Parathyroid adenoma (tissue), 2 donors: ENCODE measurements around the gene PXDN.
"Not testable (repeated sequence)": the region's sequence is repeated elsewhere in the genome, so short reads cannot be mapped to it uniquely, and the experiment has no call there.

Experiments used
- H2AFZ ChIP-seq: fragments of 300-600 bp; sonication (generic); one replicate; pipeline ENCODE4 v1.7.0; 2017; ENCODE audit warnings: antibody characterized with exemption, mild to moderate bottlenecking
- H3K27ac ChIP-seq: fragments of 300-600 bp; sonication (generic); one replicate; pipeline ENCODE4 v1.7.0; 2017
- H3K27me3 ChIP-seq: fragments of 300-600 bp; sonication (generic); one replicate; pipeline ENCODE4 v1.7.0; 2017; ENCODE audit warnings: low read length; ENCODE audit not compliant: control insufficient read depth, insufficient read depth
- H3K36me3 ChIP-seq: fragments of 300-600 bp; sonication (generic); one replicate; pipeline ENCODE4 v1.7.0; 2017; ENCODE audit warnings: low read length; ENCODE audit not compliant: control insufficient read depth, insufficient read depth
- H3K4me1 ChIP-seq: fragments of 300-600 bp; sonication (generic); one replicate; pipeline ENCODE4 v1.7.0; 2017; ENCODE audit warnings: control low read depth
- H3K4me2 ChIP-seq: fragments of 300-600 bp; sonication (generic); one replicate; pipeline ENCODE4 v1.7.0; 2017; ENCODE audit warnings: low read length
- H3K4me3 ChIP-seq: fragments of 300-600 bp; sonication (generic); one replicate; pipeline ENCODE4 v1.7.0; 2017; ENCODE audit warnings: low read depth, low read length
- H3K79me2 ChIP-seq: fragments of 300-600 bp; sonication (generic); one replicate; pipeline ENCODE4 v1.7.0; 2017; ENCODE audit warnings: control low read depth
- H3K9ac ChIP-seq: fragments of 300-600 bp; sonication (generic); one replicate; pipeline ENCODE4 v1.7.0; 2017; ENCODE audit warnings: mild to moderate bottlenecking
- H3K9me3 ChIP-seq: fragments of 300-600 bp; sonication (generic); one replicate; pipeline ENCODE4 v1.7.0; 2017; ENCODE audit warnings: low read length; ENCODE audit not compliant: control insufficient read depth
- CTCF ChIP-seq: fragments of 300-600 bp; sonication (generic); IDR thresholded peaks from one replicate; pipeline ENCODE4 v1.7.0; 2017; ENCODE audit warnings: antibody characterized with exemption, mild to moderate bottlenecking
- donor health status: primary hyperparathyroidism.

Gene PXDN

GRCh38 chr2:1726558-1726957 lies 17.8 kb downstream of the PXDN start:
- Histone ChIP-seq H3K4me3 (no peak overlapping the region), H3K79me2 (peaks cover 4% of the 10 kb centered on the region), H3K36me3 (no peaks in the 10 kb centered on the region), H3K9me3 (no peaks in the 10 kb centered on the region), H2AFZ (no peak overlapping the region), H3K27me3 (peaks cover 5% of the 10 kb centered on the region), H3K4me2 (no peak overlapping the region), H3K4me1 (peaks cover 2% of the 10 kb centered on the region), H3K9ac (no peak overlapping the region), H3K27ac (no peak overlapping the region)
- no peak for TF ChIP-seq CTCF

GRCh38 chr2:1724351-1724750 lies 20.0 kb downstream of the PXDN start:
- H3K9me3 ChIP-seq, H3K27me3 ChIP-seq, H3K36me3 ChIP-seq, H3K79me2 ChIP-seq, H3K27ac ChIP-seq, H3K9ac ChIP-seq, H2AFZ ChIP-seq, H3K4me2 ChIP-seq, H3K4me1 ChIP-seq, H3K4me3 ChIP-seq: not testable (repeated sequence)

- H3K36me3 ChIP-seq: no peaks in the 10 kb centered on the region
- no peak overlapping the region for H2AFZ ChIP-seq
- H3K4me1 ChIP-seq: no peaks in the 10 kb centered on the region
- H3K27ac ChIP-seq: no peak overlapping the region
- peaks cover 4% of the 10 kb centered on the region for H3K79me2 ChIP-seq
- H3K9me3 ChIP-seq: no peaks in the 10 kb centered on the region
- H3K27me3 ChIP-seq: peaks cover 5% of the 10 kb centered on the region
- no peak overlapping the region for H3K4me2 ChIP-seq
- no peak for TF ChIP-seq CTCF
- H3K9ac ChIP-seq: no peak overlapping the region
- H3K4me3 ChIP-seq: no peak overlapping the region
Measured at GRCh38 chr2:1723397-1724042, 20.8 kb downstream of the PXDN start.

- peaks cover 5% of the 10 kb centered on the region for H3K27me3 ChIP-seq
- no peak overlapping the region for H3K27ac ChIP-seq
Measured at GRCh38 chr2:1722692-1723091, 21.6 kb downstream of the PXDN start.

More at GRCh38 chr2:1722692-1723091, 21.6 kb downstream of the PXDN start:
- Histone ChIP-seq H3K9me3 (no peaks in the 10 kb centered on the region), H3K9ac (no peak overlapping the region), H2AFZ (no peak overlapping the region), H3K79me2 (peaks cover 4% of the 10 kb centered on the region), H3K4me1 (no peaks in the 10 kb centered on the region), H3K4me3 (no peak overlapping the region), H3K4me2 (no peak overlapping the region), H3K36me3 (no peaks in the 10 kb centered on the region)
- TF ChIP-seq CTCF: no peak
